AML-193 (cell line): Measurements from ENCODE around the gene CLCNKB.

Source experiments
- DNase-seq, 2 experiments: peaks; one replicate each; lab custom pipeline; 2025; lab: John Stamatoyannopoulos, UW

The CLCNKB gene

DNA sequence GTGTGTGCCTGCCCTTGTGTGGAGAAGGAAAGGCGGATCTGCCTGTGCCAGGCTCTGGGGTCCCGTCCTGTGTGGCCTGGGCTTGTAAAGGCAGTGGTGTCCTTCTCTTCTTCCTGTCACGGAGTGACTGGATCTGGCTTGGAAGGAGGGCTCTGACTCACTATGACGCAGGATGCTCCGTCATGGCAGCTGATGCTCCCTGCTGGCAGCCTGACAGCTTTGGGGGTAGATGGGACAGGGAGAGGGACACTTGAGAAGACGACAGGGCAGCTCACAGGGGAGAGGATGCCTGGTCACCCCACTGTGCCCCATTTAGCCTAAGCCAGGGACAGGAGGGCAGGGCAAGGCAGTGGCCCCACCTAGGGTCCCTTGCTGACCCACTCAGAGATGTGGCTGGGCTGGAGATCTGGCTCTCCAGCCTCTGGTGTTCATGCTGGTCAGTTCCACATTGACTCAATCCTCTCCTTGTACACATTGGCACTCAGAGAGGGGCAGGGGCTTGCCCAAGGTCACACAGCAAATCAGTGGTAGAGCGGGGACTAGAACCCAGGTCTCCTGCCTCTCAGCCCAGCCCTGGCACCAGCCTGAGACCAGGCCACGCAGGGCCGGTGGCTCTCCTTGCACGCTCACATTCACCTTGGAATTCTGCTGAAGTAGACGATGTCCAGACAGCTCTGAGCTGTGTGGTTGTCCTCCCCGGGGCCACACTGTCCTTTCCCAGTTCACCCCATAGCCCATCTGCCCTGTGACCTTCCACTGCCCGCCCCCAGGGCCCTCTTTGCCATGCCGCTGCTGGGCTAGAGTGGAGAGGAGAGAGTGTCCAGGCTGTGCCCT is 32.7 kb downstream of the CLCNKB start:
- DNase-seq: no peak

GRCh38 chr1:16076865-16077238 is 33.3 kb downstream of the CLCNKB start:
- no peak for DNase-seq

- no peak for DNase-seq
Observed at GRCh38 chr1:16077406-16078245, 34.0 kb downstream of the CLCNKB start.

GRCh38 chr1:16078925-16079656 is 35.5 kb downstream of the CLCNKB start:
- DNase-seq: peak; percentile 54 to 69

GRCh38 chr1:16080422-16081150 is 37.0 kb downstream of the CLCNKB start:
- DNase-seq: no peak

GRCh38 chr1:16081636-16082035 is 38.1 kb downstream of the CLCNKB start:
- DNase-seq: no peak

DNA sequence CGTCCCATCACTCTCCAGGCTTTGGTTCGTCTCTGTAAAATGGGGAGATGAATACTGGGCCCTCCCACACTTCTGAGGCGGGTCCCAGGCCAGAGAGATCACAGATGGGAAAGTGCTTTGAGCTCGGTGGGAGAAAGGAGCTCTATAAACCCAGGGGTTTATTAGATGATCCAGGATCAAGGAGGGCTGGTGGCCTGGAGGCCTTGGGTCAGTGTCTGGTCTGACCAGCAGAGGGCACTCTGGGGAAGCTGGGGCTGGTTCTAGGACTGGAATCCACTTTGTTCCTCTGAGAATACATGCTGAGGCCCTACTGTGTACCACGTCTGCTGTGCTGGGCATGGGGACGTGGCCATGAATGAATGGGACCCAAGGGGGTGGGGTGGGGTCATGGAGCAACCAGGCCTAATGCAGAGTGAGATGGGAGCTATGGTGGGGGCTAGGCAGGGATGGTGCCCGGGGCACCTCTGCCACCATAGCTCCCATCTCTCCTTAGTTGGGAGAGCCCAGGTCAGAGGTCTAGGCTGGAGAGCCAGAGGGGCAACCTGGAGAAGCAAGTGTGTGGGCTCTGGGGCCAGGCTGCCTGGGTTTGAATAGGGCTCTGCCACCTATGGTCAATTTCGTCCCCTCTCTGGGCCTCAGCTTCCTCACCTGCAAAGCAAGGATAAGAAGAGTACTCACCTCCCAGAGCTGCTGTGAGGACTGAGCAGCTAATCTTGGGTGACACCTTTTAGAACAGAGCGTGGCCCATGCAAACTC is 38.9 kb downstream of the CLCNKB start:
- peak; percentile 27 for DNase-seq

GRCh38 chr1:16083486-16083885 is 39.9 kb downstream of the CLCNKB start:
- DNase-seq: no peak

DNA sequence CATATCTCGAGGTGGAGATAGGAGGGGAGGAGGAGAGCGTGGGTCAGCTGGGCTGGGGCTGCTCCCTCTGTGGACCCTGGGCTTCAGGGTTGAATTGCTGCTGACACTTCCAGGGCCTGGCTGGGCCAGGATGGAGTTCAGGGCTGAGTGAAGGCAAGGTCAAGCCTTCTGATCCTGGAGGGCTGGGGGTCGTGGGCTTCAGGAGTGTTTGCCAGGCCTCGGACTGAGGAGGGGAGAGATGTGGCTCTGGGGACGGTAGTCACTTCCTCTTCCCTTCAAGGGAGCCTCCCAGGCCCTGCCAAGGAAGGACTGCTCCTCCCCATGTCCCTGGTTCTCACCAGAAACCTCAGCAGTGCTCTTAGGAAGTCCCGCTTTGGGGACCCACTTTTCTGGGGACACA is 41.9 kb downstream of the CLCNKB start:
- no peak for DNase-seq

DNA sequence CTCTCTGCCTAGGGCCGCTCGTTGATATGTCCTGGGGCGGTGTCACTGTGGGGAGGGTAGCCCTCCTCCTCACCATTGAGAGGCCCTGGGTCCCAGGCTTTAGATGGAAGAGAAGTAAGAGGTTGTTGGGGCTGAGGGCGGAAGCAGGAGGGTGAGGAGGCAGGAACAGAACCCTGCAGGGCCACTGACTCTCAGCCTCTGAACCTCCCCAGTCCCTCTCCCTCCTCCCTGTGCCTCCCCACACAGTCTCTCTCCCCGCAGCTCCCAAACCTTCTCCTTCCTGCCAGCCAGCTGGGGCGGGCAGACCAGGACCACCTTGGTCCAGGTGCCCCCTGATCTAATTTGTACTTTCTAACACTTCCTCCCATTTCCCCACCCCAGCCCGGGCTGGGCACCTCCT is 44.2 kb downstream of the CLCNKB start:
- DNase-seq: no peak

DNA sequence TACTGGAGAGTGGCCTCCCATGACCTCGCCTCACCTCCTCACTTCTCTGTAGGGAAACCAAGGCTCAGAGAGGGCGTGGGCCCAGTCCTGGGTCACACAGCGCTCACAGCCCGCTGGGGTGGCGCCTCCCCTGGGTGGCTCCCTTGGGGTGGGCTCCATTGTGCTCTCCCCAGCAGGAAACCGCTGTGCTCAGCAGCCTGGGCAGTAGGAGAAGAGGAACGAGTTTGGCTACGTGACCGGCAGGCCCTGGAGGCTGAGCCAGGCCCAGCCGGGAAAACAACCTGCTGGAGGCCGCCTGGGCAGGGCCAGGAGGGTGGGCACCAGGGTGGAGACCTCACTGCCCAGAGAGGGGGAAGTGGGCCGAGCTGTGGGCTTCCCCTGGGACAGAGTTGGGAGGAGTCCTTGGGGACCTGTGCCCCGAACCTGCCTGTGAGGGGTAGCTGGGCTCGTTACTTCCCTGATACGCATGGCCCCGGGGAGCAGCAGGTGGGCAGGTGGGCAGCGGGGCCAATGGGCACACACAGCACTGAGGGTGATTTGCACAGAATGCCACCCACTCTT is 44.8 kb downstream of the CLCNKB start:
- DNase-seq: no peak

- no peak for DNase-seq
Observed at GRCh38 chr1:16088996-16089395, 45.4 kb downstream of the CLCNKB start.

DNA sequence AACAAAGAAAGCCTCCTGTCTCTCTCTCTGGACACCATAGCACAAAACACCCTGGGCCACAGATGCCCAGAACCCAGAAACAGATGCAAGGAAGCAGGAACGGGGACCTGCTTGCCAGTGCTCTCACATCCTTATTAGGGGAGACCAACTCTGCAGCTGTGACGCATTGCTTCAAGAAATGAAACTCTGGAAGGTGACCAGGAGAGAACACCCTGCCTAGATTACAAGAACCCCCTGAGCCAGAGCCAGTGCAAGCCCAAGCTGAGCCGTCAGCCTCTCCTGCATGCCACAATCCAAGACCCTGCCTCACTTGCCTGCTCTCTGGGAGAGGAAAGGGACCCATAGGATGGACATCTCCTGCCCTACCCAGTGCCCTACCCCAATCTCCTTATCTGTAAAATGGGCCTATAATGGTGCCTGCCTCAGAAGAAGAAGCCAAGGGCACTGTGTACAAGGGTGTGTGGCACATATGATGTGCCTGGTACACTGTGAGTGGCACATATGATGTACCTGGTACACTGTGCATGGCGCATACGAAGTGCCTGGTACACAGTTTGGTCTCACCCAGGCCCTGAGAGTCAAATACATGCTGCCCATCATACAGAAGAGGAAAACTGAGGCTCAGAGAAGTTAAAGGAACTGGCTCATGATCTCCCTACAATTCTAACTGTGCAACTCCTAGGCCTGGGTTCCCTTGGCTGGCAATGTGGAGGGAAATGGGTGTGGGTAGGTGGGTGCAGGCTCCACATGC is 46.7 kb downstream of the CLCNKB start:
- no peak for DNase-seq

GRCh38 chr1:16091296-16091695 is 47.7 kb downstream of the CLCNKB start:
- no peak for DNase-seq

DNA sequence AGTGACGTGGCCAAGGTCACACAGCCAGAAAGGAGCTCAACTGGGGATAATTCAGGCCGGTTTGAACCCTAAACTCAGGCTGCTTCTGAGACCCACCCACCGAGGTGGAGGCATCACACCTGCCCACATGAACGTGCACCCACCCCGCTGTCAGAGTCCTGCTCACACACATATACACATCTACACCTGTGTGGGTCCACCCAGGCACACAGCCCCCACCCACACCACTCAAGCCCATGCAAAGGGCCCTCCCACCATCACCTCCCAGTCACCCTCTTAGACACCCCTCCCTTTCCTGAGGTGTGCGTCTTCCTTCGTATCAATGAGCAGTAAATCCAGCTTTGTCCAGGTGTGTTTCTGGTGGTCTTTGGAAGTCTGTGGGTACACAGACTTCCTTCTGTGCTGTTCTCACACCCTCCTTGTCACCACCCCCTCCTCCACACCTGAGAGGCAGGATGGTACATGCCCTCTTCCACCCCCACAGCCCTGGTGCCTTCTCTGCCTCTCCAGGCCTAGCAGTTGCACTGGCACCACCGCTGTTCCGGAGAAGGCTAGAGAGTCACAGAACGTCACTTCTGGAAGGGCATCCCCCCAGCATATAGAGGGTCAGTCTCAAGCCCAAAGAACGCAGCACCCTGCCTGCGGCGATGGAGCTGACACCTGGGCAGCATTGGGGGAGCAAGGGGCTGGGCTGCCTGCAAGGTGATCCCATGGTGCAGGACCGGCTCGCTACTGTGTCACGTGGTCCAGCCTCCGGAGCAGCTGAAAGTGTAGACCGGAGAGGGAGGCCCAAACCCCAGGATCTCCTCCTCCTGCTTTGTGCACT is 48.7 kb downstream of the CLCNKB start:
- no peak for DNase-seq

GRCh38 chr1:16092923-16093511 is 49.4 kb downstream of the CLCNKB start:
- DNase-seq: no peak

DNA sequence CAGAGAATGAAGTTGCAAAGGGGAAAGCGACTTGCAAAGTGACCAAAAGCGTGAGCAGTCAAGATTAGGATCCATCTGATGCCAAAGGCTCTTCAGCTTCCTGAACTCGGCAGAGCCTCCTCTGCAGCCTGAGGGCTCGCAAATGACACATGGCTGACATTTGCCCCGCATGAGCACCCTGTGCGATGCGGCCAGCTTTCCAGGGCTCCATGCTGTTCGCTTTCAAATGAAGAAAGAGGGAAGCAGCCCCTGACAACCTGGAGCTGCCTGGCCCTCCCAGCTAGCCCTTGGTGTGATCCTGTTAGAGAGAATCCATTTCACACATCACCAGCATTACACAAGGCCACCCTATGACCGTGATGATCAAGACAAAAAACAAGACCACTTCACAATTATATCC is 50.0 kb downstream of the CLCNKB start:
- DNase-seq: no peak

DNA sequence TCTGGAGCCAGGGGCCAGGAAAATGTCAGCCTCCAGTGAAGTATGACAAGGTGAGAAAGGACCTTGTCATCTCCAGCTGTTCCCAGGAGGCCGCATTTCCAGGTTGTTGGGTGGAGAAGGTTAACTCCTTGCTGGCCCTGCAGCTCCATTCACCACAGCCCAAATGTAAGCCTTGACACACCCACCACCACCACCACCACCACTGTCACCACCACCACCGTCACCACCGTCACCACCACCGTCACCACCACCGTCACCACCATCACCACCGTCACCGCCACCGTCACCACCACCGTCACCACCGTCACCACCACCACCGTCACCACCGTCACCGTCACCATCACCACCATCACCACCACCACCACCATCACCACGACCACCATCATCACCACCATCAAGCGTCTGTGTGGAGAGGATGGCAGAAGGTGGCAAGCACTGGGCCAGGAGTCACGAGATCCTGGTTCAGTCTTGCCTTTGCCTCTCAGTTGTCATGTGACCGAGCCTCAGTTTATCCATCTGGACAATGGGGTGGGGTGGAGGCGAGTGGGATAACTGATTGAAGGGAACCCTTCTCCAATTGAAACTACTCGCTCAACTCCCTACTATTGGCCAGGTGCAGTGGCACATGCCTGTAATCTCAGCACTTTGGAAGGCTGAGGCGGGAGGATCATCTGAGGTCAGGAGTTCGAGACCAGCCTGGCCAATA is 51.0 kb downstream of the CLCNKB start:
- DNase-seq: no peak
